Right renal cortex interstitium (tissue), 3 donors: ENCODE results near the gene PHLDB1. TPM values are rescaled to one million over a fixed set of nuclear protein-coding genes. Genes with fewer than 3 reads are reported as not detected.
A peak's percentile ranks its signal among the peaks of the same experiment; 100 is the strongest.
"Not testable (repeated sequence)": the region's sequence is repeated elsewhere in the genome, so short reads cannot be mapped to it uniquely, and the experiment has no call there.

ENCODE experiments used
- DNase-seq, 3 donors: peaks; one replicate each; pipeline ENCODE4 v3.0.0-alpha.2; 2013; ENCODE audit warnings: low read depth in 3 of 3, low spot score in 2 of 3
- polyA plus RNA-seq, 3 donors: library from polyadenylated mRNA; unstranded; fragments of 120-200 nt; gene quantifications; one replicate each; pipeline ENCODE4 v1.2.1, GENCODE V29; 2013; ENCODE audit not compliant: insufficient read length in 3 of 3

The PHLDB1 gene
- polyA plus RNA-seq, 3 donors: 106 to 112 (median 106) TPM

GRCh38 chr11:118682372-118682771 is 75.0 kb downstream of the PHLDB1 start:
- no peak for DNase-seq

DNA sequence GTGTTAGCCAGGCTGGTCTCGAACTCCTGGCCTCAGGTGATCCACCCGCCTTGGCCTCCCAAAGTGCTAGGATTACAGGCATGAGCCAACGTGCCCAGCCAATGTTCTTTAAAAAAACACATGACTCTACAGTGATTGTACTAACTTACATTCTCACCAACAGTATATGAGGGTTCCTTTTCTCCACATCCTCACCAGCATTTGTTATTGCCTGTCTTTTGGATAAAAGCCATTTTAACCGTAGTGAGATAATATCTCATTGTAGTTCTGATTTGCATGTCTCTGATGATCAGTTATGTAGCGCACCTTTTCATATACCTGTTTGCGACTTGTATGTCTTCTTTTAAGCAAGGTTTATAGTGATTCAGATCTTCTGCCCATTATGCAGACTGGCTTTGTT is 75.5 kb downstream of the PHLDB1 start:
- DNase-seq: not testable (repeated sequence)

GRCh38 chr11:118684187-118684586 is 76.8 kb downstream of the PHLDB1 start:
- no peak for DNase-seq

DNA sequence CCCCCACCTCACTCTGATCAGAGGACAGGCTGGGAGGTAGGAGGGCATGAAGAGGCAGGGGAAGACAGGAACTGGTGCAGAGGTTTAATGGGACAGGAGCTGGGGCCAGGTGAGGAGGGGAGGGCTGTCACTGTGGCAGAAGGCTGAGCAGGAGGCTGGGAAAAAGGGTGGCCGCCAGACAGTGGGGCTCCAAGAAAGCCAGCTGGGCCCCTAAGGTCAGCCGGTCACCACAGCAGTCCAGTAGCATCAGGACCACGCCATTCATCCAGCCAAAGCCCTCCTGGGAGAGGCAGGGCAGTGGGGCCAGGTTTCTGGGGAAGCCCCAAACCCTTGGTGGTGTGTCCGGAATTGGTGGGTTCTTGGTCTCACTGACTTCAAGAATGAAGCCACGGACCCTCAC is 80.5 kb downstream of the PHLDB1 start:
- DNase-seq: no peak

GRCh38 chr11:118688339-118688738 is 80.9 kb downstream of the PHLDB1 start:
- not testable (repeated sequence) for DNase-seq

GRCh38 chr11:118688851-118689502 is 81.6 kb downstream of the PHLDB1 start:
- DNase-seq: no peak

- DNase-seq: no peak
These were observed 82.1 kb downstream of the PHLDB1 start for GRCh38 chr11:118689503-118689851.

GRCh38 chr11:118689852-118690552 is 82.6 kb downstream of the PHLDB1 start:
- DNase-seq: peak; percentile 74 to 90 (median 85)

GRCh38 chr11:118690553-118691304 is 83.3 kb downstream of the PHLDB1 start:
- no peak for DNase-seq

- DNase-seq: no peak
These were observed 84.8 kb downstream of the PHLDB1 start for GRCh38 chr11:118691926-118692830.

GRCh38 chr11:118694185-118694584 is 86.8 kb downstream of the PHLDB1 start:
- DNase-seq: no peak

GRCh38 chr11:118694771-118695170 is 87.4 kb downstream of the PHLDB1 start:
- DNase-seq: no peak

- DNase-seq: no peak
These were observed 89.3 kb downstream of the PHLDB1 start for GRCh38 chr11:118696673-118697226.

DNA sequence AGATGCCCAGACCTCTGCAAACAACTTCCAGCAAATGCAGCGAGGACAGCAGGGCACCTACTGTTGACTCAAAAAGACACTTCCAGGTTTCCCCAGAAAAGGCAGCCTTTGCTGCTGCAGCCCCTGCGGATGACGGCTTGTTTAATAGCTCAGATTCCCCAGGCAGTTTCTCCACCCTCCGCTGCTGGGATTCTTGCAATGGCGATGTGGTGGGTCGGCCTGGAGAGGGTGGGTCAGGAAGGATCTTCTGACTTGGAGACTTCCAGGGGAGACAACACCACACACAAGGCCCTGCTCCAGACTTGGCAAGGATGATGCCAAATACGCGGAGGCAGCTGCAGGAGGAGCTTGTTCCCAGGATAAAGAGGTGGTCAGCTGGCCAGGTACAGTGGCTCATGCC is 89.9 kb downstream of the PHLDB1 start:
- DNase-seq: no peak

DNA sequence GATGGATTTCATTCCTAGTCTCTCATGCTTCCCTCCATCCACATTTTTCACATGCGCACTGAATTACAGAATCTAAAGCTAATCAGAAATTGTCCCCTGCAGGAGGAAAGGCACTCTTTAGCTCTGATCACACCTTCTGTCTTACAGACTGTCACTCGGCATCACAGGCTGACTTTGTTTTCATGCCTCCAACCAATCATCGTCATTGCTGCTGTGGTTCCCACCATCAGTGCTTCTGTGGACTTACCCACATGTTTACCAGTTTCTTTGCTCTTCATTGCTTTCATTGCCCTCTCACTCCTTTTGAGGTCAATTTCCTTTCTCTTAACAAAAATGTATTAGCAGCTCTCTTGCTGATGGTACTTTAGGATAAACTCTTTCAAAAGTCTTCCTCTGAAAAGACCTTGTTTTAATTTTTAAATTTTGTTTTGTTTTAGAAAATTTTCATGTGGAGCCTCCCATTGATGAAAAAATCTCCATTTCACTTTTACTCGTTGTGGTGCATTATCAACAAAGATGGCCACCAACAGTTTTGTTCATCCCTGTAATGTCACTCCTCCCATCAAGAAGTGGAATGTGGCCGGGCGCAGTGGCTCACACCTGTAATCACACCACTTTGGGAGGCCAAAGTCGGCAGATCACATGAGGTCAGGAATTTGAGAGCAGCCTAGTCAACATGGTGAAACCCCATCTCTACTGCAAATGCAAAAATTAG is 92.2 kb downstream of the PHLDB1 start:
- no peak for DNase-seq

- DNase-seq: no peak
These were observed 96.2 kb downstream of the PHLDB1 start for GRCh38 chr11:118703563-118704106.

DNA sequence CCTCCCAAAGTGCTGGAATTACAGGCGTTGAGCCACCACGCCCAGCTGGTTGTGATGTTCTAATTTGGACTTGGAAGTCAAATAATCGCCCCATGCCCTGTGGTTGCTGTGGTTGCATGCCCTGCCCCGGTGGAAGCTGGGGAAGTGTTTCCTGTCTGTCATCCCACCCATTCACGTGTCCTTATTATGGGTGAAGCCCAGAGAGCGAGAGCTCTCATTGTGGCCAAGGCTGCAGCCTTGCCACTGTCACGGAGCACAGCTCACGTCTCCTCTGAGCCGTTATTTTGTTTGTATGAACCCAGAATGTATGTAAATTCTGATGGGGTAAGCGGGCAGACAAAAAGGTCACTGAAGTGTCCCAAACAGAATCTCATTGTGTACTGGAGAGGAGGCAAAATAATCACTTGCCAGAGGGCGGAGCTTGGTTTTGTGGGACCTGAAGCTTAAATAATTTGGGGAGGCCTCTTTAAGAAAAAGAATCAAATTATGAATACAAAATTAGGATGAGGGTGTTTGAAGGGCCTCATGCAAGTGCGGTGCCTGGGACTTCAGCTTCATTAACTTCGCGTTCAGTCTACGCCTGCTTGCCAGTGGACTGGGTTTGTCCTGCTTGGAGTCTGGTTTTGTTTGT is 97.8 kb downstream of the PHLDB1 start:
- DNase-seq: no peak

DNA sequence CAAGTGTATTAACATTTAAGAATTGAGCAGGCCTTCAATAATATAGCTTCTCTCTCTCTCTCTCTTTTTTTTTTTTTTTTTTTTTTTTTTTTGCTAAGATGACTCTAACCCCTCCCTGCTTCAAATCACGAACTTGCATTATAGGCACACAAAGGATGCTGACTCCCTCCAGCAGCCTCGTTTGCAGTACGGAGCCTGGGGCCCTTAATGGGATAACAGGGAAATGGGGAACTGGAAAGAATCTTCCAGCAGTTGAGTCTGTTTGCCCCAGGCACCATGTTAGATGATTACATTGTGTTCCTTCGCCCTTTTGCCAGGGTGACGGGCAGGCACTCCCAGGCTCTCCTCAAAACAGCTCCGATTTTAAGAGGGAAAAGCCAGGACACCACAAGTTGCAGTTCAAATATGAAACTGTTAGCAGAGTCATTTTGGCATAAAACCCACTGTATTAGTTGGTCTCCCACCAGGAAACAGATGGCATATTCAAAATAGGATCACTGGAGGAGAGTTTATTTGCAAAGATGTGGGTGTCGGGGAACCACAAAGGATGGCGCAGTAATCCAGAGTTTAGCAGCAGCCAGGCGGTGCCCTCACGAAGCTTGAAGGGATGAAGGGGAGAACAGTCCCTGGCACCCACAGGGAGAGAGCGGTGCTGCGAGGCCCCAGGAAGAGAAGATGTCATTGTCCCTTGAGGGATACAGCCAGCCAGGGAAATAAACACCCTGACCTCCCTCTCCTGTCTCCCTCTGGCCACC is 98.6 kb downstream of the PHLDB1 start:
- no peak for DNase-seq

- DNase-seq: no peak
These were observed 99.1 kb downstream of the PHLDB1 start for GRCh38 chr11:118706546-118706825.
